HG03175 (cell line): ENCODE data around the gene FOXS1.
"Not testable (repeated sequence)": the region's sequence is repeated elsewhere in the genome, so short reads cannot be mapped to it uniquely, and the experiment has no call there.

ENCODE experiments used
- ATAC-seq: cut with Tn5 transposase; IDR thresholded peaks from one replicate; pipeline ENCODE4 v1.9.1; 2021; ENCODE audit warnings: mild to moderate bottlenecking, moderate library complexity; ENCODE audit not compliant: unreplicated experiment

The FOXS1 gene

DNA sequence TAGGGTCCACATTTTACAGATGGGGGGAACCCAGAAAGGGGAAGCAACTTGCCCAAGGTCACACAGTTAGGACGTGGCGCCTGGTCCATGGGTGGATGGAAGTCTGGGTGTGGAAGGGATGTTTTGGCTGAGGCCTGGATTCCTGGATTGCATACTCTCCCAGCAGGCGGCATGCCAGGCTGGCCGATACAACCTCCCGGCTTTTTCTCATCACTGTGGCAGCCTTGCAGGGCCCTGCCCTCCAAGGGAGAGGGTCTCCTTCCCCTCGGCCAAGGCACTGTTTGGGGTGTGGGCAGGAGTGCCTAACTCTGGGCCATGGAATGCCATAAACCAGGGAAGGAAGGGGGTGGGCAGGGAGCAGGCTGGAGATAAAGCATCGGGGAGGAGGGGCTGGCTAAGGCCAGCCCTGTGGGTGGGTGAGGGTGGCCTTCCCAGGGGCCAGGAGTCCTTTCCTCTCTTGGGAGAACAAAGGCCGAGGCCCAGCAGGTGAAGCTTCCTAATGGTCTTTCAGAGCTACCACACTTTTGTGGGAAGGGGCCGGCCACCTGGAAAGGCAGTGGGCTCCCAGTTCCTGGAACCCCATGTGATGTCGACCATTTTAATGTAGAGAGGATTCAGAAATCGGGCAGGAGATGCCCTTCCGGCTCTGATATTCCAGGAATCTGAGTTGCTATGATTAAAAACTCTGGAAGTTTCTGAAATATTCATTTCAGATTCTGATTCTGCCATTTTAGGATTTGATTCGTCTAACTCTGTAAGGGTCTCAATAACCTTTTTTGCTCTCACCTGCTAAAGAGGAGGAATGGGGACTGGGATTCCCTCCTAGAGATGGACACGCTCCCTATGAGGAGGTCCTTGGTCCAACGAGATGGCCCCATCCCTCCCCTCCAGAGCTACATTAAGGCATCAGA lies 4.2 kb downstream of the FOXS1 start:
- no peak for ATAC-seq

DNA sequence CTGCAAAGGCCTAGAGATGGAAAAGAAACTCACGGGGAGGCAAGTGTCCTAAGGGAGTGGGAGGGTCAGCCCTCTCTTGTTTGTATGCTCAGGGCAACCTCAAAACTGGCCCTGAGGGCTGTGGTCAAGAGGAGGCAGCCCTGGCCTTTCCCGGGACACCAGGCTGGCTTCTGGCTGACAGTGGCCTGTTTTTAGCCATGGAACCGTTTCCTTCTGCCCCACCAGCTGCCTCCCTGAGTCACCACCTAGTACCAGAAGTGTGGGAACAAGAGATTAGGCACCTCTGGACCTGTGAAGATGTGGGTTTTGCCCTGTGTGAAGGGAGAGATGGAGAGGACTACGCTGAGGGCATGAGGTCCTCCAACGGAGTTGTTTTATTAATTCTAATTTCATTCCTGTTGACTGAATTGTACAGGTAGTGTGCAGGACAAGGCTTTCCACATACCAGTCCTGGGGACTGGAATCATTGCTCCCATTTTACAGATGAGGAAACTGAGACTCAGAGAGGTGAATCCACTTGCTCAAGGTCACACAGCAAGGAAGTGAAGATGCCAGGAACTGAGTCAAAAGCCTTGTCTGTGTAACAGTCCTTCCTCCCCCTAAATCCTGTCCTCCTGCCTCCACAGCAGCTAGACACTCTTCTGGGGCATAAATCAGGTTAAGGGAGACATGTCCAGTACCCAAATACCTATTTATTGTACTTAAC lies 5.5 kb downstream of the FOXS1 start:
- no peak for ATAC-seq

DNA sequence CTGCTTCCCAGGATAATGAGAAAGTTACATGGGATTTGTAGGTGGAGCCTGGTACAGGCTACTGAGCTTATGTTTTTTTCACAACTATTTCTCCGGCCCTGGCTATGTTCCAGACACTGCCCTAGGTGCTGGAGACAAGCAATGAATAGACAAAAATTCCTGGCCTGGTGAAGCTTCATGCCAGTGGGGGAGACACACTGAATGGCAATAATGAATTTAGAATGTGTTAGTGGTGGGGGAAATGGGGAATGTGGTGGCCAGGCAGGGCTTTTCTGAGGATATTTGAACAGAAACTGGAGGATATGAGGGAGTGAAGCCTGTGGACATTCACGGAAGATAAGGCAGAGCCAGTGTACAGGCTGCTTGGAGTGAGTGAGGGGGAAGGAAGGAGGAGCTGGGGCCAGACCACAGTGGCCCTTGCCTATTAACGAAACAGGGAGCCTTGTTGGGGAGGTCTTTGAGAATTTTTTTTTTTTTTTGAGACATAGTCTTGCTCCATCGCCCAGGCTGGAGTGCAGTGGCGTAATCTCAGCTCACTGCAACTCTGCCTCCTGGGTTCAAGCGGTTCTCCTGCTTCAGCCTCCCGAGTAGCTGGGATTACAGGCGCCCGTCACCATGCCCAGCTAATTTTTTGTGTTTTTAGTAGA lies 6.6 kb downstream of the FOXS1 start:
- no peak for ATAC-seq

DNA sequence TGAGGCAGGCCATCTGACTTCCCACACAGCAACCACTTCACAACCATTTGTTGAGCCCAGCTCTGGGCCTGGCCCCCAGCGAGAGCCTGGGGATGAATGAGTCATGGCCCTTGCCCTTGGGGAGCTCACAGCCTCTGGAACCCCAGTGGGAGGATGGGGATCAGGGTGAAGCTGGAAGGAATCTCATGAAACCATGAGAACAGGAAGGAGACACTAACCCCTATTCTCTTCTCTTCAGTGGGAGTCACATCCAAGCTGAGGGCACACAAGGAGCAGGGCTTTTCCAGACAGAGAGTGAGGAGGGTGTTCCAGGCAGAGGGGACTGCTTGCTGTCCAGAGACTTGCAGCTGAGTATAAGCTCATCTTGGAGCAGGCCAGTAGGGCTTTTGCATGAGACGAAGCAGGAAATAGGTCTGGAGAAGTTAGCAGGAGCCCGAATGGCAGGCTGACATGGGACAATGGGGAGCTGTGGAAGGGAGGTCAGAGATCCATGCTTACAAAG lies 7.5 kb downstream of the FOXS1 start:
- no peak for ATAC-seq

DNA sequence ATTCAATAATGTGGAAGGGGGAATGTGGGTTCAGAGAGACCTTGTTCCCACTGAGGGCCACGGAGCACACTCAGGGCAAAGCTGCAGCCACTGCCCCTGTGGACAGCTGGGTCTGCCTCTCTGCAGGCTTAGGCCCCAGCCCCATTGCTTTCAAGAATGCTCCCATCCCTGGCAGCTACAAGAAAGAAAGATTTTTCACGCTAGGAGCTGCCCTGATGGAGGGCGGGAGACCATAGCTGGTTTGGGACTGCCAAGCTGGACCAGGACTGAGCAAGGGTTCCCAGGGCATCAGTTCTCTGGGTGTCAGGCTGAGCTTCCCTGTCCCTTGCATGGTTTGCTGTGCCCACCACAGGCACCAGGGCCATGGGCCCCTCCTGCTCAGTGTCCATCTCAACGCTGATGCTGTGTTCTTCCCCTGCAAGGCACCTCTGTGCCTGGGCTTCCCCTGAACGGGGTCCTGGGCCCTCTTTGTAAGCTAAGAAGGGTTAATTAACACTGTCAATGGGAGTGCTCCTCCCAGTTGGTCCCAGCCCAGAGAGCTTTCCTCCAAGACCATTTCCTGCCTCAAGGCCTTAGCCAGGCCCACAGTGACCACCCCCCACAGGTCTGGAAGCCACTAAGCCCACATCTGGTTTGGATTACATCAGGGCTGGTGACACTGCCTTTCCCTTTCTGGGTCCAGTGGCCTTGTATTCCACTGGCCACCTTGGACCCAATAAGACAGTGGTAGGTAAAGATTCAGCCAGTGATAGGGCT lies 8.4 kb downstream of the FOXS1 start:
- ATAC-seq: no peak

DNA sequence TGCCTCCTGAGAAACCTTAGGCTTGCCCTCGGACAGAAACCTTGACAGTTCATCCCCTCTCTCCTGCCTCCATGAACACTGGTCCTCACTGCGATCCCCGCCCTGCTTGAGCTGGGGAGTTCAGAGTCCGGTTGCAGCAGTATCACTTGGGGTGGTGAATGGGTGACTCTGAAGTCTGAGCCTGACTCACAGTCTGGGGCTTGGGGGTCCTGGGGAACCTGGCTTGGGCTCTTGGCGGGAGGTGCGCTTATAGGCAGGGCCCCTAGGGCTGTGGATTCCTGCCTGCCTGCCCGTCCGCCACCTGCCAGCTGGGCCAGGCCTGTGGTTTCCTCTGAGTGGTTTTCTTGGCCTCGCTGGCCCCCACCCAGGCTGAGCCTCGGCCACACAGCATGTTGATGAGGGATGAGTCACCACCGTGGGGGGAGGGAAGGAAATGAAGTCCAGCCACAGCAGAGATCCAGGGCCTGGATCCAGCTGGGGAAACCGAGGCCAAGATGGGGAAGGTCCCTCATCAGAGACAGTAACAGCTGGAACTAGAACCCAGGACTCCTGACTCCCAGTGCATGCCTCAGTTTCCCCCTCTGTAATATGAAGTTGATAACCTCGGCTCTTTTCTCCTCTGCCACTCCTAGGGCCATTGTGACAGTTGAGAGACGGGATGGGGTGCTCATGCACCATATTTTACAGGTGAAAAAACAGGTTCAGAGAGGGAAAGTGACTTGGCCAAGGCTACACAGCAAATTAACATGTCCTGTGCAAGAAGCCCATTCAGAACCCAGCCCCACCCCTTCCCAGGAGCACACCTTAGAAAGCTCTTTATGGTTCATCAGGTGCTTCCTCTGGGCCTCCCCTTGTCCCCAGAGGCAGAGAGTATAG lies 9.2 kb downstream of the FOXS1 start:
- no peak for ATAC-seq

DNA sequence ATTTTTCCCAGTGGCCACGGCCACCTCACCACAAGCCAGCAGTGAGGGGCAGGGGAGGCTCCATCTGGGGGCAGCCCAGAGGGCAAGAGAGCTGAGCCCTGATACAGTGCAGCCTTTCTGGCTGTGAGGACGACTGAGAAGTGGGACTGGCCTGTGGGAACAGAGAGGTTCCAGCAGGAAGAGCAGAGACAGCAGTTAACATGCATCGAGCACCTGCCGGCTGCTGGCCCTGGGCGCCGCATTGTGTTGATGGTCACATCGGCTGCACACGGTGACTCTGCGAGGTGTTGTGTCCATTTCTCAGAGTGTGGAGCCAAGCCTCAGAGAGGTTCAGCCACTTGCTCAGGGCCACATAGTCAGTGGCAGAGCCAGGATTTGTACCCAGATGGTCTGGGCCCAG lies 9.8 kb downstream of the FOXS1 start:
- no peak for ATAC-seq

DNA sequence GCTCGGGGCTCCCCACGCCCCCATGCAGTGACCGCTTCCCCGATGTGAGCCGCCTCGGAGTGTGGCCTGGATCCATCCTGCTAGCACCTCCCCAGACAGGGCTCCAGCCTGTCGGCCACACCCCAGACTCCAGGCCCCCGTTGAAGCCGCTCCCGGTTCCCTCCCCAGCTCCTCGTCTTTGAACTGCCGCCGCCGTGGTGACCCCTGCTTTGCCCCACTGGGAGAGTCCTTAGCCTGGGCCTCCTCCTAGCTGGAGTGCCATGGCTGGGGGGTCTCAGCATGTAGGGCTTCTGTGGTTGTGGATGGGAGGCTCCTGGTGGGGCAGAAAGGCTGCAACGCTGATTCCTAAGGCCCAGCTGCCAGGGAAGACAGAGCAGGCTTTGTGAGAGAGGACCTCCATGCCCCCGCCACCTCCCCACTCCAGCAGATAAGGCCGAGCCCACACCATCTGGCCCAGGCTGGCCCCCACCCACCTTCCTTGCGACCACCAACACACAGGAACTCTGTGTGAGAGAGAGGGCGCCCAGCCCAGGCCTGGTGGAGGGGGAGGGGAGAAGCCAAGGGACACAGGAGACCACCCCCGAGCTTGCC lies 11.4 kb downstream of the FOXS1 start:
- no peak for ATAC-seq

DNA sequence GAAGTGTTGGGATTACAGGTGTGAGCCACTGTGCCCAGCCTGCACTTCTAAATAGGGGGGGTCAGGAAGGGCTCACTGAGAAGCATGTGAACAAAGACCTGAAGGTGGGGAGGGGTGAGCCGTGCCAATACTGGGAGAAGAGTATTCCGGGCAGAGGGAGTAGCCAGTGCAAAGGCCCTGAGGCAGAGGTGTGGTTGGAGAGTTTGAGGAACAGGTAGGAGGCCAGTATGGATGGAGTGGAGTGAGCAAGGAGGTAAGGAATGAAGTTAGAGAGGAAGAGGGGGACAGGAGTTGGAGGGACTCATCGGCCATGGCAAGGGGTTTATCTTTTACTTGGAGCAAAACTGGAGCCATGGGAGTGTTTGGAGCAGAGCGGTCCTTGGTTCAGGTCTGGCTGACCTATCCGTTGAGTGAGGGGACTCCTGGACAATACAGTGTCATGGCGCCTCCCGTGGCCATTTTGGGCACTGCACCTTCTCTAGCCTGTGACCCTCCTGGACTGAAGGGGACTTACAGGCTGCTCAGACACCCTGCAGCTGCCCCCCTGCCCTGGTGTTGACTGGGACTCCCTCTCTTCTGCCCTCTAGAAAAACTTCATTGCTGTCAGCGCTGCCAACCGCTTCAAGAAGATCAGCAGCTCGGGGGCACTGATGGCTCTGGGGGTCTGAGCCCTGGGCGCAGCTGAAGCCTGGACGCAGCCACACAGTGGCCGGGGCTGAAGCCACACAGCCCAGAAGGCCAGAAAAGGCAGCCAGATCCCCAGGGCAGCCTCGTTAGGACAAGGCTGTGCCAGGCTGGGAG lies 12.1 kb downstream of the FOXS1 start:
- no peak for ATAC-seq

DNA sequence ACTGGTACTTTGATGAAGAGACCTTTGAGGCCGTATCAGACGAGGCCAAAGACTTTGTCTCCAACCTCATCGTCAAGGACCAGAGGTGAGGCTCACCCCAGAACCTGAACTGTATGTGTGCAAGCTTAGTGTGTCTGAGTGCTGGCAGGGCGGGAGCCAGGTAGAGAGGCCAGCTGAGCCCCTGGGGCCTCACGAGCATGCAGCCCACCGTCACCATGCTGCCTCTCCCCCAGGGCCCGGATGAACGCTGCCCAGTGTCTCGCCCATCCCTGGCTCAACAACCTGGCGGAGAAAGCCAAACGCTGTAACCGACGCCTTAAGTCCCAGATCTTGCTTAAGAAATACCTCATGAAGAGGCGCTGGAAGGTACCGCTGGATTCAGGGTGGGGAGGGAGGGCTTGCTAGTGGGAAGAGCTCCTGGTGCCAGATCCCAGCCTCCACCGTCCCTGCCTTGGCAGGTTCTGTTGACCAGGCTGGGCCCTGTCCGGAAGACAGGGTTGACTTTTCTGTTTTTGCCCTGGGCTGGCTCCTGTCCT lies 13.6 kb downstream of the FOXS1 start:
- no peak for ATAC-seq

DNA sequence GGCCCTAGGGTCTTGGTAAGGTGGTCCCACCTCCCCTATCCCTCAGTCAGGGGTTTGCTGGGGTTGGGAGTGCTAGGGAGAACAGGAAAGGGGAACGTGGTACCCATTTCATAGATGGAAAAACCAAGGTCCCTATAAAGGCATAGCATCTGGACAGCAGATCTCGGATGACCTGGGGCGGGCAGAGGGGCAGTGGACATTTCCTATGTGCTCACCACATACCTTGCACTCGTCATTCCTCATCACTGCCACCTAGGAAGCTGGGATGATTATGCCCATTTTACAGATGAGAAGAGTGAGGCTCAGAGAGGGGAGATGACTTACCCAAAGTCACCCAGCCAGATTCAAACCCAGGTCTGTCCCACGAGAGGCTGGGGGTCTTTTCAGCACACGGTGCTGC lies 14.2 kb downstream of the FOXS1 start:
- ATAC-seq: no peak

DNA sequence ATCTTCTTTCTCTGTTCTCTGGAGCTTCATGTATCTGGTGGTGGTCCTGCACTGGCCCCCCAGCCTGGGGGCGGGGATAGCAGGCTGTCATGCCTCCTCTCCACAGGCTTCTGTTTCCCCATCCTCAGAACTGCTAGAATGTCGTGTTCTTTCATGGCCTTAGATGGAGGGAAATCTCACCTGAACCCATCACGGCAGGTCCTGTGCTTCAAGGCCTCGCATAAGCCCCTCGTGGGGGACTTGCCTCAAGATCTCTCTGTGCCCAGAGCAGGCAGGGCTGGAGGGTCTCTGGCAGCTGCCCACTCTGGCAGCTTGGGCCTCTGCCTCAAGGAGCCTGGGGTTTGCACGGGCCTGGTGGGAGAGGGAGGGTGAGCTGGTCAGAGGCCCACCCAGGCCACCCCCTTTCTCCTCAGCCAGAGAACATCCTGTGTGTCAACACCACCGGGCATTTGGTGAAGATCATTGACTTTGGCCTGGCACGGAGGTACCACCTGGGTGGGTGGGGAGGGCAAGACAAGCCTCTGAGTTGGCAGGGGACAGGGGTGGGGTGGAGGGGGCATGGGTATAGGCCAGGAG lies 14.9 kb downstream of the FOXS1 start:
- ATAC-seq: no peak

DNA sequence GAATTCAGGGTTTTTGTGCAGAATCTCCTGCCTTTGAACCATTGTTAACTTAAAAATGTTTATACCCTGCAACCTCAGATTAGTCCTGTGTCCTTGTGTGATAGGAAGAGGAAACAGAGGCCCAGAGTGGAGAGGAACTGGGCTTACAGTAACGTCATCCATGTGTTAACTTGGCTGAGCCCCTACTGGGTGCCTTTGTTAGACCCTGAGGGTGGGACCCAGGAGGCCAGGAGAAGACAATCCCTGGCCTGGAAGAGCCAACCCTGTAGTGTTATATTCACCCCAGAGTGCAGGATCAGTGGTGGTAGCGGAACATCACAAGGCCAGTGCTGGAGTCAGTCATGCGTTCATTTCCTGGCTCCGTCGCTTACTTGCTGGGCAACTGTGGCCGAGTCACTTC lies 15.7 kb downstream of the FOXS1 start:
- no peak for ATAC-seq

DNA sequence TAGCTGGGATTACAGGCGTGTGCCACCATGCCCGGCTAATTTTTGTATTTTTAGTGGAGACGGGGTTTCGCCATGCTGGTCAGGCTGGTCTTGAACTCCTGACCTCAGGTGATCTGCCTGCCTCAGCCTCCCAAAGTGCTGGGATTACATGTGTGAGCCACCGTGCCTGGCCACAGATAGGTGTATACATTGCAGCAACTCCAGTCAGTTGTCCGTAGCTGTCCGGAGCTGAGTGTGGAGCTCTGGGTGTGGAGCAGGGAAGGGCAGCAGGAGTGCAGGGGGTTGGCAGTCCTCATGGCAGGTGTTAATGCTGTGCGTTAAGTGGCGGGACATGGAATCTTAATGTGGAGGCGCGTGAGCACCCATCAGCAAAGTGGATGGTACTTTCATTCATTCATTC lies 17.4 kb downstream of the FOXS1 start:
- ATAC-seq: not testable (repeated sequence)

DNA sequence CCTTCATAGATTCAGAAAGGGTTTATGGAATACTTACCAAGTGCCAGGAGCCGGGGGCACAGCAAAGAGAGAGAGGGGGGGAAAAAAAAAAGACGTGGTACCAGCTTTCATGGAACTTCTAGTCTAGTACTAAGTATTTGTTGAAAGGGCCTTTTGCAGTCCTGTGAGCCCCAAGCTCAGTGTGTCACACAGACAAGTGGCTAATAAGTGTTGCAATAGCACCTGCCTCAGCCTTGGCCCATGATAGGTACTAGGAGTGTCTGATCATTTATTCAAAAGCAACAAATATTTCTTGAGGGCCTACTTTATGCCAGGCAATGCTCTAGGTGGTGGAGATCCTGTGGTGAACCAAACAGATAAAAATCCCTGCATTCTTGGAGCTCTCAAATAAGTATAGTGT lies 18.3 kb downstream of the FOXS1 start:
- no peak for ATAC-seq

DNA sequence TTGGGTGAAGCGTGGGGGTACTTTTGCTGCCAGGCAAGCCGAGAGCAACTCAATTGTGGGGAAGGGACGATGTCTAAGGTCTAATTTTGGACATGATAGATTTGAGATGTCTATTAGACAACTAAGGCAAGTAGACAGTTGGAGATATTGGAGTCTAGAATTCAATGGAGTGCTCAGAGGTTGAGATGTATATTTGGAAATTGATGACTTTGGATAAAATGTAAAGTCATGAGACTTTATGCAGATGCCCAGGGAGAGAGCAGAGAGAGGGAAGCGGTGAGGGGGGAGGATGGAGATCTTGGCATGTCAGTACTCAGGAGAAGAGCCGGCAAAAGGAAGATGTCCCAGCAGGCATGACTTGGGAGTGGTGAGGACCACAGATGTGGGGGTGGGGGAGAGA lies 19.3 kb downstream of the FOXS1 start:
- no peak for ATAC-seq

DNA sequence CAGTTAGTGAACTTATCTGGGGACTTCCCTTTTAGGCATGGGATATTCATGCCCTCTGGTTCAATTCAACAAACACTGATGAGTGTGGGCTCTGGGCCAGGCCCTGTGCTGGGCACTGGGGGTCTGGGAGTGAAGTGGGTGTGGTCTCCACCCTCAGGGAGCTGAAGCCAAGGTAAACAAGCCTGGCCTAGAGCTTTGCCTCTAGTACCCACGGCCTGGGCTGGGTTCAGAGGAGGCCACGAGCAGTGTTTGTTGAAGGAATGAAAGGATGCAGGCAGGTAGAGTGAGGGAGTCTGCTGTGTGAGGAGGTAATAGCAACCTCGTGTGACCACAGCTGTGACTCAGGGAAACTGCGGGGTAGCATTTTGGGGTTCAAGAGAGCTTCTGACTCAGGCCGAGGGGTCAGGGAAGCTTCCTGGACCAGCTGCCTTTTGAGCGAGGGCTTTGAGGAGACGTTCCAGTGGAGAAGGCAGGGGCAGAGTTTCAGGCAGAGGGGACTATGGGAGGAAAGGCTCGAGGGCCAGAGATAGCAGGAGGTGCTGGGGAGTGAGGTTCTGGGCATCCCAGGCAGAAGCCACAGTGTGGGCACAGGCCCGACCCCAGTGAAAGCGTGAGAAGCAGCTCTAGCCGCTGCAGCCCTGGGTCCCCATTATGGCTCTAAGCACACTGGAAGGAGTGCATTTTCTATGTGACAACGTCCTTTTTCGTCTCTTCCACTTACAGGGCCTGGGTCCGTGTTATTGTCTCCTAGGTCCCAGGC lies 20.7 kb downstream of the FOXS1 start:
- no peak for ATAC-seq
